HG02943 (cell line): ENCODE measurements around the gene EPB41.

Experiments
- ATAC-seq: cut with Tn5 transposase; IDR thresholded peaks from one replicate; pipeline ENCODE4 v1.9.1; 2021; ENCODE audit warnings: mild to moderate bottlenecking, low read depth, moderate library complexity; ENCODE audit not compliant: unreplicated experiment

Gene EPB41

GRCh38 chr1:28971980-28972771 is 57.8 kb downstream of the EPB41 start:
- no peak for ATAC-seq

- ATAC-seq: no peak
Measured at GRCh38 chr1:28973596-28974421, 59.4 kb downstream of the EPB41 start.

GRCh38 chr1:28974432-28974831 is 60.1 kb downstream of the EPB41 start:
- ATAC-seq: no peak

GRCh38 chr1:28976248-28976647 is 61.9 kb downstream of the EPB41 start:
- no peak for ATAC-seq

- ATAC-seq: no peak
Measured at GRCh38 chr1:28981210-28981609, 66.8 kb downstream of the EPB41 start.

GRCh38 chr1:28982198-28982597 is 67.8 kb downstream of the EPB41 start:
- ATAC-seq: no peak

GRCh38 chr1:28983091-28983490 is 68.7 kb downstream of the EPB41 start:
- no peak for ATAC-seq

- ATAC-seq: no peak
Measured at GRCh38 chr1:28983509-28984310, 69.3 kb downstream of the EPB41 start.

GRCh38 chr1:28984311-28984684 is 69.9 kb downstream of the EPB41 start:
- no peak for ATAC-seq

GRCh38 chr1:28985427-28985826 is 71.1 kb downstream of the EPB41 start:
- ATAC-seq: no peak

- no peak for ATAC-seq
Measured at GRCh38 chr1:28986306-28986910, 72.0 kb downstream of the EPB41 start.

- ATAC-seq: no peak
Measured at GRCh38 chr1:29002792-29003191, 88.4 kb downstream of the EPB41 start.

GRCh38 chr1:29004288-29004687 is 89.9 kb downstream of the EPB41 start:
- ATAC-seq: no peak

- ATAC-seq: no peak
Measured at GRCh38 chr1:29004798-29005197, 90.4 kb downstream of the EPB41 start.

- no peak for ATAC-seq
Measured at GRCh38 chr1:29011775-29012174, 97.4 kb downstream of the EPB41 start.

- no peak for ATAC-seq
Measured at GRCh38 chr1:29017235-29017634, 102.9 kb downstream of the EPB41 start.

GRCh38 chr1:29017975-29018712 is 103.8 kb downstream of the EPB41 start:
- ATAC-seq: no peak

GRCh38 chr1:29022620-29023019 is 108.3 kb downstream of the EPB41 start:
- no peak for ATAC-seq

- ATAC-seq: no peak
Measured at GRCh38 chr1:29029667-29030066, 115.3 kb downstream of the EPB41 start.

- no peak for ATAC-seq
Measured at GRCh38 chr1:29032841-29033240, 118.5 kb downstream of the EPB41 start.
